Mucosa of descending colon (tissue), 3 donors: ENCODE results near the gene OR13C3. TPM values are rescaled to one million over a fixed set of nuclear protein-coding genes. Genes with fewer than 3 reads are reported as not detected.

ENCODE experiments used
- ATAC-seq: fragments of 200-7000 bp; cut with Tn5 transposase; one replicate; pipeline ENCODE4 v1.9.1; 2020; ENCODE audit warnings: mild to moderate bottlenecking, moderate library complexity
- DNase-seq, 3 donors: peaks; one replicate each; pipeline ENCODE4 v3.0.0-alpha.2; 2020
- H3K36me3 ChIP-seq: fragments of 200-600 bp; one replicate; pipeline ENCODE4 v1.8.0; 2021; ENCODE audit warnings: low read depth, mild to moderate bottlenecking
- H3K4me1 ChIP-seq: fragments of 200-600 bp; one replicate; pipeline ENCODE4 v1.8.0; 2021; ENCODE audit warnings: low read depth, mild to moderate bottlenecking
- H3K4me3 ChIP-seq: fragments of 200-600 bp; one replicate; pipeline ENCODE4 v1.8.0; 2021; ENCODE audit warnings: mild to moderate bottlenecking
- H3K9me3 ChIP-seq: fragments of 200-600 bp; one replicate; pipeline ENCODE4 v1.8.0; 2021; ENCODE audit warnings: mild to moderate bottlenecking
- CTCF ChIP-seq: fragments of 200-600 bp; IDR thresholded peaks from one replicate; pipeline ENCODE4 v1.8.0; 2022; ENCODE audit warnings: antibody characterized with exemption, mild to moderate bottlenecking
- intact Hi-C, 2 donors: fragments of 100-400 bp; cut with DNase I in 1 of 2; cut with micrococcal nuclease in 1 of 2; formaldehyde crosslinking; loops; one replicate each; pipeline versions ENCODE4 v1.11.0 to v1.11.1; 2022; cut with DNase I, micrococcal nuclease
- total RNA-seq, 3 donors: library from RNA; stranded (reverse); fragmentation: NEBNext Ultra II Directional in 2 of 3; extraction: Animal tissue kit (Norgen Biotek cat#: 25700) in 2 of 3; gene quantifications; one replicate each; pipeline versions ENCODE4 v1.2.1 to v1.2.4, GENCODE V29; 2021 to 2023
- donor health status: DM: no; HTN: no; CAD: no; lungs with moderate emphysema.
- donor health status: DM: no; HTN: no; CAD: no.
- donor health status: DM: no; HTN: yes; CAD: no.

OR13C3 gene
- total RNA-seq, 3 donors from 2014 or later: not detected

GRCh38 chr9:104503440-104503839, 33.2 kb downstream of the OR13C3 start:
- DNase-seq: no peak
- H3K4me3 ChIP-seq: no peak overlapping the region
- no peak for TF ChIP-seq CTCF
- H3K4me1 ChIP-seq: no peaks in the 10 kb centered on the region
- no peak for ATAC-seq
- H3K36me3 ChIP-seq: no peaks in the 10 kb centered on the region
- intact Hi-C loops: no loop called here
- no peaks in the 10 kb centered on the region for H3K9me3 ChIP-seq

- H3K36me3 ChIP-seq: no peaks in the 10 kb centered on the region
- intact Hi-C loops: no loop called here
- DNase-seq (no peak), ATAC-seq (no peak)
- H3K4me1 ChIP-seq: no peaks in the 10 kb centered on the region
- no peak overlapping the region for H3K4me3 ChIP-seq
- H3K9me3 ChIP-seq: no peaks in the 10 kb centered on the region
- no peak for TF ChIP-seq CTCF
These were observed 41.8 kb downstream of the OR13C3 start for GRCh38 chr9:104494808-104495207.

Other genes starting within 250 kb of the OR13C3 start
- gene OR13F1, start 32.6 kb downstream of the OR13C3 start, total RNA-seq: not detected
- not detected for gene OR13C4, start 9.6 kb downstream of the OR13C3 start, total RNA-seq
- gene OR13C8, start 32.3 kb upstream of the OR13C3 start, total RNA-seq: not detected
- gene OR13C5, start 62.6 kb upstream of the OR13C3 start, total RNA-seq: not detected
- not detected for gene OR13C2, start 68.8 kb upstream of the OR13C3 start, total RNA-seq
- gene OR13C9, start 81.3 kb upstream of the OR13C3 start, total RNA-seq: not detected
- gene OR13D1, start 157.7 kb upstream of the OR13C3 start, total RNA-seq: not detected
- gene NIPSNAP3A, start 210.8 kb upstream of the OR13C3 start, total RNA-seq: 10 to 100 TPM; 23.7 to 51.2 (median 34.6) TPM
- 1 to 10 TPM in 2 of 3 donors, under 1 TPM in 1; 0.98 to 1.3 (median 1.1) TPM for gene NIPSNAP3B, start 227.3 kb upstream of the OR13C3 start, total RNA-seq